ENCODE measurements around the gene NKIRAS2.

GRCh38 chr17:41996855-41997164 is 23.1 kb upstream of the NKIRAS2 start:
- TF ChIP-seq CTCF (conservative IDR thresholded peaks at IDR 0.05) (no peak), EZH2 (IDR thresholded peaks at IDR 0.05; ENCODE audit: low read depth) (no peak)
